Progenitor cell of endocrine pancreas (in vitro differentiated cells): ENCODE measurements around the gene AP3B1. TPM values are rescaled to one million over a fixed set of nuclear protein-coding genes. Genes with fewer than 3 reads are reported as not detected.

Source experiments
- DNase-seq: peaks from one replicate; pipeline ENCODE4 v3.0.0; 2021; ENCODE audit warnings: low spot score; ENCODE audit not compliant: unreplicated experiment
- H3K27ac Mint-ChIP-seq: 2 replicates; pipeline ENCODE4 v1.8.0; 2021; ENCODE audit warnings: mild to moderate bottlenecking, moderate library complexity, mixed read lengths
- H3K27me3 Mint-ChIP-seq: 2 replicates; pipeline ENCODE4 v1.8.0; 2021; ENCODE audit warnings: mixed read lengths
- H3K36me3 Mint-ChIP-seq: 2 replicates; pipeline ENCODE4 v1.8.0; 2022; ENCODE audit warnings: mixed read lengths; ENCODE audit not compliant: insufficient read depth
- H3K4me1 Mint-ChIP-seq: 2 replicates; pipeline ENCODE4 v1.8.0; 2021; ENCODE audit warnings: low read depth, mixed read lengths
- H3K4me3 Mint-ChIP-seq: 2 replicates; pipeline ENCODE4 v1.8.0; 2021; ENCODE audit warnings: low read depth, mild to moderate bottlenecking, moderate library complexity, mixed read lengths
- H3K9me3 Mint-ChIP-seq: 2 replicates; pipeline ENCODE4 v1.8.0; 2021; ENCODE audit warnings: low read depth, mixed read lengths
- total RNA-seq: library from RNA; stranded (reverse); gene quantifications from 2 replicates; pipeline ENCODE4 v1.2.1, GENCODE V29; 2021
- TF ChIP-seq, protein P1 (sequence below): fragments of 200-600 bp; sonication (generic); IDR thresholded peaks from one replicate; pipeline ENCODE4 v1.5.0; 2021; ENCODE audit warnings: antibody characterized with exemption, mild to moderate bottlenecking; ENCODE audit not compliant: unreplicated experiment

Gene AP3B1
- total RNA-seq, 1 donor from 2014 or later, result 50.9 TPM

DNA sequence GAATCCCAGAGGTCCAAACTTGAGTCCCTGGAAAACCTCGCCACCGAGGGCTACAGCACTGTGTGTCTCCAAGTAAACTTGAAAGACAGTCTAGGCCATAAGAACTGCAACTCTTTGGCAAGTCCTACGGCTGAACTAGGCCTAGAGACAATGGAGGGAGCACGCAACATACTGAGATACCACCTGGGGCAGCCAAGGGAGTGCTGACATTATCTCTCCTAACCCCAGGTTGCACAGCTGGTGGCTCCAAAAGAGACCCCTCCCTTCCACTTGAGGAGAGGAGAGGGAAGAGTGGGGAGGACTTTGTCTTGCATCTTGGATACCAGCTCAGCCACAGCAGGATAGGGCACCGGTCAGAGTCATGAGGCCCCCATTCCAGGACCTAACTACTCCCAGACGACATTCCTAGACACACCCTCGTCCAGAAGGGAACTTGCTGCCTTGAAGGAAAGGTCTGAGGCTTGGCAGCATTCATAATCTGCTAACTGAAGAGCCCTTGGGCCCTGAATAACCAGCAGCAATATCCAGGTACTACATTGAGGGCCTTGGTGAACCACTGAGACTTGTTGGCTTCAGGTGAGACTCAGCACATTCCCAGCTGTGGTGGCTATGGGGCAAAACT is 42.7 kb downstream of the AP3B1 start:
- DNase-seq, result no peak
- Mint-ChIP-seq H3K36me3 (peaks cover 35% of the 10 kb centered on the region), H3K9me3 (peaks cover 13% of the 10 kb centered on the region), H3K4me3 (no peak overlapping the region), H3K4me1 (no peaks in the 10 kb centered on the region), H3K27me3 (no peaks in the 10 kb centered on the region), H3K27ac (no peak overlapping the region)
- TF ChIP-seq, protein P1, sequence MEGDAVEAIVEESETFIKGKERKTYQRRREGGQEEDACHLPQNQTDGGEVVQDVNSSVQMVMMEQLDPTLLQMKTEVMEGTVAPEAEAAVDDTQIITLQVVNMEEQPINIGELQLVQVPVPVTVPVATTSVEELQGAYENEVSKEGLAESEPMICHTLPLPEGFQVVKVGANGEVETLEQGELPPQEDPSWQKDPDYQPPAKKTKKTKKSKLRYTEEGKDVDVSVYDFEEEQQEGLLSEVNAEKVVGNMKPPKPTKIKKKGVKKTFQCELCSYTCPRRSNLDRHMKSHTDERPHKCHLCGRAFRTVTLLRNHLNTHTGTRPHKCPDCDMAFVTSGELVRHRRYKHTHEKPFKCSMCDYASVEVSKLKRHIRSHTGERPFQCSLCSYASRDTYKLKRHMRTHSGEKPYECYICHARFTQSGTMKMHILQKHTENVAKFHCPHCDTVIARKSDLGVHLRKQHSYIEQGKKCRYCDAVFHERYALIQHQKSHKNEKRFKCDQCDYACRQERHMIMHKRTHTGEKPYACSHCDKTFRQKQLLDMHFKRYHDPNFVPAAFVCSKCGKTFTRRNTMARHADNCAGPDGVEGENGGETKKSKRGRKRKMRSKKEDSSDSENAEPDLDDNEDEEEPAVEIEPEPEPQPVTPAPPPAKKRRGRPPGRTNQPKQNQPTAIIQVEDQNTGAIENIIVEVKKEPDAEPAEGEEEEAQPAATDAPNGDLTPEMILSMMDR, result no peak

DNA sequence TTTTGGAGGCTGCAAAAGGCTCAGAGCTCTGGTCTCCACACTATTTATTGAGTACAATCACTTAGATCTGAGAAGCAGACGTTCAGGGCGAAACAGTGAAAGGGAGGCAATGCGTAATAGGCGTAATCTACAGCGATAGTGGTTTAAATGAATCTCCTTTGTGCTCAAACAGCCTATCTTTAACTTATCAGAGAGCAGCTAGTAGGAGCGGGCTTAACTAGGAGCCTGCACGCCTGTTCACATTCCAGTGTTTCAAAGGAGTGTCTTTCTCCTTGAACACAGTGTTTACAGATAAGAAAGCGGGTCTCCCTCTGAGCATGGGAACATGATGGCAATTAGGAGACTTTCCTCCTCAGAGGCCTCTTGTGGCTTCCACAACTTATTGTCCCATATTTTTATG is 49.4 kb downstream of the AP3B1 start:
- Mint-ChIP-seq H3K27ac (peak overlapping the region; percentile 74), H3K4me3 (no peak overlapping the region), H3K36me3 (peaks cover 20% of the 10 kb centered on the region), H3K4me1 (peaks cover 24% of the 10 kb centered on the region), H3K9me3 (no peaks in the 10 kb centered on the region), H3K27me3 (no peaks in the 10 kb centered on the region)
- DNase-seq, result no peak
- TF ChIP-seq, protein P1, result no peak

DNA sequence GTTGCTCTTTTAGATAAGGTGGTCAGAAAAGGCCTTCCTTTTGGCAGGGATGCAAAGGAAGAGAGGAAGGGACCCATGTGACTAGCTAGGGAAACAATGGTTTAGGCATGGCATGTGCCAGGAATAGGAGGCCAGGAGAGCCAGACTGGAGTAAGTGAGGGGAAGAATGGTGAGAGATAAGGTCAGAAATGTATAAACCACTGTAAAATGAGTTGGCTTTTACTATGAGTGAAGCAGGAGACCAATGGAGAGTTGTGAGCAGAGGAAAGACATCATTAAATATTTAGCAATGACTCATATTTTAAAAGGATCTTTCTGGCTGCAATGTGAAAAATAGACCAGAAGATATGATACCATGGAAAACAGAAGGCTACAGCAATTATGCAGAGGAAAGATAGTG is 50.9 kb downstream of the AP3B1 start:
- Mint-ChIP-seq H3K27me3 (no peaks in the 10 kb centered on the region), H3K27ac (peak overlapping the region; percentile 75), H3K4me1 (peaks cover 24% of the 10 kb centered on the region), H3K4me3 (no peak overlapping the region), H3K36me3 (peaks cover 20% of the 10 kb centered on the region), H3K9me3 (peaks cover 2% of the 10 kb centered on the region)
- TF ChIP-seq, protein P1, result no peak
- DNase-seq, result no peak

DNA sequence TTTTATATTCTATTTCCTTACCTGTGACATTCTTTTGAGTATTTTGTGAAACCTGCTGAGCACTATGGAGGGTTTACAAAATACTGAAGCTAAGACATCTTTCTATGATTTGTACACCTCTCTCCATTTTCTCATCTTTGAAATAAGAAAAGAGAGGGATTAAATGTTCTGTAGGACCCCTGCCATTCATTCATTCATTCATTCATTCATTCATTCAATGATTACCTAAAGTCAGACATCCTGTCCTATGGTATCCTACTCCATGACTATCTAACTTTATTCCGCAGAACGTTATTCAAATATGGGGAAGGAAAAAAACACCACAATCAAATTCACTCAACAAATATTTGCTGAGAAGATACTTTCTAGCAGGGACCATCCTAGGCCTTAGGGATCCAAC is 51.4 kb downstream of the AP3B1 start:
- H3K4me1 Mint-ChIP-seq, result peaks cover 24% of the 10 kb centered on the region
- peaks cover 4% of the 10 kb centered on the region for H3K9me3 Mint-ChIP-seq
- DNase-seq, result no peak
- no peak overlapping the region for H3K4me3 Mint-ChIP-seq
- TF ChIP-seq, protein P1, result no peak
- H3K27ac Mint-ChIP-seq, result no peak overlapping the region
- peaks cover 22% of the 10 kb centered on the region for H3K36me3 Mint-ChIP-seq
- H3K27me3 Mint-ChIP-seq, result no peaks in the 10 kb centered on the region

DNA sequence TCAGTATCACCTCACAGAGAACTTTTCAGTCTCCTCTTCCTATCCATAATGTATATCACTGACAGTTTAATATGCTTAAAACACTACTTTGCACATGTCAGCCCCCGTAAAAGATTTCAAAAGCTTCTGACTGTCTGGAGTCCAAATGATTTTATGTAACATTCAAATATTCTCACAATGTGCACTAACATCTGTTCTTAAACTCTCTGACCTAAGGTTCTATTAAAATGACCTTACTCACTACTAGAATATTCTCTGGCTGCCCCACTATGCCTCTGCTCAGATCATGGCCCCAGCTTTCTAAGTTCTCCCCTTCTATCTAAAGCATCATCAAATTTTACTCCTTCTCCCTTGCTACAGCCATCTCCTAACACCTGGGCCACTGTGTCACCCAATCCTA is 52.5 kb downstream of the AP3B1 start:
- Mint-ChIP-seq H3K4me1 (peaks cover 24% of the 10 kb centered on the region), H3K4me3 (no peak overlapping the region), H3K27me3 (no peaks in the 10 kb centered on the region), H3K9me3 (peaks cover 4% of the 10 kb centered on the region), H3K27ac (no peak overlapping the region), H3K36me3 (peaks cover 22% of the 10 kb centered on the region)
- no peak for DNase-seq
- TF ChIP-seq, protein P1, result no peak
